ENCODE data around the gene CYLD. TPM values are rescaled to one million over a fixed set of nuclear protein-coding genes. Genes with fewer than 3 reads are reported as not detected.

The CYLD gene
- total and polyA plus RNA-seq, 2 experiments from 2014 or later: 6.9 to 30.9 TPM

DNA sequence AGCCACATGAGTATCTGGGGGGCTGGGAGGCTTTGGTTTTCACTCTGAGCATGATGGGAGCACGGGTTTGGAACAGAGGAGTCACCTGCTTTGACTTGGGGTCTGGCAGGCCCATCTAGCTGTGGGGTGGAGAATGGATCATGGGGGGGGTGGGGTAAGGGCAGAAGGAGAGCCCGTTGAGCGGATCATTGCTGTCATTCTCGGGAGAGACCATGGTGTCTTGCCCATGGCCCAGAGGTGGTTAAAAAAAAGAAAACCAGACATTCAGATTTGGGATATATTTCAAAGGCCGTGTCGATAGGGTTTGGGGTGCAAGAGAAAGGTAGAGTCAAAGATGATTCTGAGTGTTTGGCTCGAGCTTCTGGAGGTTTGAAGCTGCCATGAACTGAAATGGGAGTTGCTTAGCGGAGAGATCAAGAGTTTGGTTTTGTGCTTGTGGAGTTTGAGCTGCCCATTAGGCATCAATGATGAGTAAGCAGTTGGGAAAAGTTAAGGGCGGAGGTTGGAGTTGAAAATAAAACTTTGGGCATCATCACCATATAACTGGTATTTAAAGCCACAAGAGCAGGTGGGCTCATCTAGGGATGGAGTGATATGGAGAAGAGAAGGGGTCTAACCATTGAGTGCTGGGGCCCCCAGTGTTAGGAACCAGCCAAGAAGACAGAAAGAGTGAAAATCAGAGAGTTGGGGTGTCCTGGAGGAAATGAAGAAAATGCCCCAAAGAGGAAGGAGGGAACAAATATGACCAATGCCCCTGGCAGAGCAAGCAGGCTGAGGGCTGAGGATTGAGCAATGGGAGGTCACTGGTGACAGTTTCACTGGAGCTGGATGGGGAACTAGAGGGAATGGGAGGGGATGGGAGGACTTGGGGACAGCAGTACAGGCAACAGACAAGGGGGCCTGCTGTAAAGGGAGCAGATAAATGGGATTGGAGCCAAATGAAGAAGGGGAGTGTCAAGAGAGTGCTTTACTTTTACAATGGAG lies 46.6 kb upstream of the CYLD start:
- H3K27me3 Mint-ChIP-seq (ENCODE audit: insufficient read depth, low read depth, poor library complexity): peaks cover 24% of the 10 kb centered on the region
- ATAC-seq: no peak

More for the DNA sequence above, 46.6 kb upstream of the CYLD start:
- Histone ChIP-seq H2AFZ (no peak overlapping the region), H3K36me3 (ENCODE audit: insufficient read depth) (no peaks in the 10 kb centered on the region), H3K4me2 (no peak overlapping the region), H3K27me3 (ENCODE audit: insufficient read depth) (peaks cover 19% of the 10 kb centered on the region), H3K9me2 (ENCODE audit: insufficient read depth) (no peaks in the 10 kb centered on the region), H3K79me2 (replicated peaks; ENCODE audit: insufficient read depth) (no peaks in the 10 kb centered on the region), H3K4me1 (ENCODE audit: insufficient read depth) (no peaks in the 10 kb centered on the region), H4K20me1 (replicated peaks; ENCODE audit: insufficient read depth) (no peaks in the 10 kb centered on the region), H3K4me3 (no peak overlapping the region), H3K27ac (ENCODE audit: low read depth) (no peak overlapping the region), H3F3A (replicated peaks; ENCODE audit: low read depth) (no peaks in the 10 kb centered on the region)
- no peak overlapping the region for H3K4me3 Mint-ChIP-seq
- H3K27ac Mint-ChIP-seq: no peak overlapping the region
- TF ChIP-seq POLR2AphosphoS5 (IDR thresholded peaks at IDR 0.05; ENCODE audit: low read depth) (no peak), JUNB (IDR thresholded peaks at IDR 0.05; ENCODE audit: unreplicated experiment) (no peak), EZH2phosphoT487 (IDR thresholded peaks at IDR 0.05; ENCODE audit: unreplicated experiment) (no peak), STAT1 (IDR thresholded peaks at IDR 0.05; ENCODE audit: unreplicated experiment) (no peak), NANOG (IDR thresholded peaks at IDR 0.05; ENCODE audit: borderline replicate concordance) (no peak), EZH2 (IDR thresholded peaks at IDR 0.05; ENCODE audit: low read depth, unreplicated experiment) (no peak), CREB1 (CRISPR knock-in tag; IDR thresholded peaks at IDR 0.05; ENCODE audit: low read depth) (no peak), ZNF114 (CRISPR knock-in tag; IDR thresholded peaks at IDR 0.05) (no peak), ZNF331 (CRISPR knock-in tag; IDR thresholded peaks at IDR 0.05; ENCODE audit: low read depth) (no peak)
- TF ChIP-seq, protein P1, sequence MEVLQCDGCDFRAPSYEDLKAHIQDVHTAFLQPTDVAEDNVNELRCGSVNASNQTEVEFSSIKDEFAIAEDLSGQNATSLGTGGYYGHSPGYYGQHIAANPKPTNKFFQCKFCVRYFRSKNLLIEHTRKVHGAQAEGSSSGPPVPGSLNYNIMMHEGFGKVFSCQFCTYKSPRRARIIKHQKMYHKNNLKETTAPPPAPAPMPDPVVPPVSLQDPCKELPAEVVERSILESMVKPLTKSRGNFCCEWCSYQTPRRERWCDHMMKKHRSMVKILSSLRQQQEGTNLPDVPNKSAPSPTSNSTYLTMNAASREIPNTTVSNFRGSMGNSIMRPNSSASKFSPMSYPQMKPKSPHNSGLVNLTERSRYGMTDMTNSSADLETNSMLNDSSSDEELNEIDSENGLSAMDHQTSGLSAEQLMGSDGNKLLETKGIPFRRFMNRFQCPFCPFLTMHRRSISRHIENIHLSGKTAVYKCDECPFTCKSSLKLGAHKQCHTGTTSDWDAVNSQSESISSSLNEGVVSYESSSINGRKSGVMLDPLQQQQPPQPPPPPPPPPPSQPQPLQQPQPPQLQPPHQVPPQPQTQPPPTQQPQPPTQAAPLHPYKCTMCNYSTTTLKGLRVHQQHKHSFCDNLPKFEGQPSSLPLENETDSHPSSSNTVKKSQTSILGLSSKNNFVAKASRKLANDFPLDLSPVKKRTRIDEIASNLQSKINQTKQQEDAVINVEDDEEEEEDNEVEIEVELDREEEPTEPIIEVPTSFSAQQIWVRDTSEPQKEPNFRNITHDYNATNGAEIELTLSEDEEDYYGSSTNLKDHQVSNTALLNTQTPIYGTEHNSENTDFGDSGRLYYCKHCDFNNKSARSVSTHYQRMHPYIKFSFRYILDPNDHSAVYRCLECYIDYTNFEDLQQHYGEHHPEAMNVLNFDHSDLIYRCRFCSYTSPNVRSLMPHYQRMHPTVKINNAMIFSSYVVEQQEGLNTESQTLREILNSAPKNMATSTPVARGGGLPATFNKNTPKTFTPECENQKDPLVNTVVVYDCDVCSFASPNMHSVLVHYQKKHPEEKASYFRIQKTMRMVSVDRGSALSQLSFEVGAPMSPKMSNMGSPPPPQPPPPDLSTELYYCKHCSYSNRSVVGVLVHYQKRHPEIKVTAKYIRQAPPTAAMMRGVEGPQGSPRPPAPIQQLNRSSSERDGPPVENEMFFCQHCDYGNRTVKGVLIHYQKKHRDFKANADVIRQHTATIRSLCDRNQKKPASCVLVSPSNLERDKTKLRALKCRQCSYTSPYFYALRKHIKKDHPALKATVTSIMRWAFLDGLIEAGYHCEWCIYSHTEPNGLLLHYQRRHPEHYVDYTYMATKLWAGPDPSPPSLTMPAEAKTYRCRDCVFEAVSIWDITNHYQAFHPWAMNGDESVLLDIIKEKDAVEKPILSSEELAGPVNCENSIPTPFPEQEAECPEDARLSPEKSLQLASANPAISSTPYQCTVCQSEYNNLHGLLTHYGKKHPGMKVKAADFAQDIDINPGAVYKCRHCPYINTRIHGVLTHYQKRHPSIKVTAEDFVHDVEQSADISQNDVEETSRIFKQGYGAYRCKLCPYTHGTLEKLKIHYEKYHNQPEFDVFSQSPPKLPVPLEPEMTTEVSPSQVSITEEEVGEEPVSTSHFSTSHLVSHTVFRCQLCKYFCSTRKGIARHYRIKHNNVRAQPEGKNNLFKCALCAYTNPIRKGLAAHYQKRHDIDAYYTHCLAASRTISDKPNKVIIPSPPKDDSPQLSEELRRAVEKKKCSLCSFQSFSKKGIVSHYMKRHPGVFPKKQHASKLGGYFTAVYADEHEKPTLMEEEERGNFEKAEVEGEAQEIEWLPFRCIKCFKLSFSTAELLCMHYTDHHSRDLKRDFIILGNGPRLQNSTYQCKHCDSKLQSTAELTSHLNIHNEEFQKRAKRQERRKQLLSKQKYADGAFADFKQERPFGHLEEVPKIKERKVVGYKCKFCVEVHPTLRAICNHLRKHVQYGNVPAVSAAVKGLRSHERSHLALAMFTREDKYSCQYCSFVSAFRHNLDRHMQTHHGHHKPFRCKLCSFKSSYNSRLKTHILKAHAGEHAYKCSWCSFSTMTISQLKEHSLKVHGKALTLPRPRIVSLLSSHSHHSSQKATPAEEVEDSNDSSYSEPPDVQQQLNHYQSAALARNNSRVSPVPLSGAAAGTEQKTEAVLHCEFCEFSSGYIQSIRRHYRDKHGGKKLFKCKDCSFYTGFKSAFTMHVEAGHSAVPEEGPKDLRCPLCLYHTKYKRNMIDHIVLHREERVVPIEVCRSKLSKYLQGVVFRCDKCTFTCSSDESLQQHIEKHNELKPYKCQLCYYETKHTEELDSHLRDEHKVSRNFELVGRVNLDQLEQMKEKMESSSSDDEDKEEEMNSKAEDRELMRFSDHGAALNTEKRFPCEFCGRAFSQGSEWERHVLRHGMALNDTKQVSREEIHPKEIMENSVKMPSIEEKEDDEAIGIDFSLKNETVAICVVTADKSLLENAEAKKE (CRISPR knock-in tag; IDR thresholded peaks at IDR 0.05): no peak
- TF ChIP-seq, protein P2, sequence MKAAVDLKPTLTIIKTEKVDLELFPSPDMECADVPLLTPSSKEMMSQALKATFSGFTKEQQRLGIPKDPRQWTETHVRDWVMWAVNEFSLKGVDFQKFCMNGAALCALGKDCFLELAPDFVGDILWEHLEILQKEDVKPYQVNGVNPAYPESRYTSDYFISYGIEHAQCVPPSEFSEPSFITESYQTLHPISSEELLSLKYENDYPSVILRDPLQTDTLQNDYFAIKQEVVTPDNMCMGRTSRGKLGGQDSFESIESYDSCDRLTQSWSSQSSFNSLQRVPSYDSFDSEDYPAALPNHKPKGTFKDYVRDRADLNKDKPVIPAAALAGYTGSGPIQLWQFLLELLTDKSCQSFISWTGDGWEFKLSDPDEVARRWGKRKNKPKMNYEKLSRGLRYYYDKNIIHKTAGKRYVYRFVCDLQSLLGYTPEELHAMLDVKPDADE (IDR thresholded peaks at IDR 0.05): no peak
- TF ChIP-seq, protein P3, sequence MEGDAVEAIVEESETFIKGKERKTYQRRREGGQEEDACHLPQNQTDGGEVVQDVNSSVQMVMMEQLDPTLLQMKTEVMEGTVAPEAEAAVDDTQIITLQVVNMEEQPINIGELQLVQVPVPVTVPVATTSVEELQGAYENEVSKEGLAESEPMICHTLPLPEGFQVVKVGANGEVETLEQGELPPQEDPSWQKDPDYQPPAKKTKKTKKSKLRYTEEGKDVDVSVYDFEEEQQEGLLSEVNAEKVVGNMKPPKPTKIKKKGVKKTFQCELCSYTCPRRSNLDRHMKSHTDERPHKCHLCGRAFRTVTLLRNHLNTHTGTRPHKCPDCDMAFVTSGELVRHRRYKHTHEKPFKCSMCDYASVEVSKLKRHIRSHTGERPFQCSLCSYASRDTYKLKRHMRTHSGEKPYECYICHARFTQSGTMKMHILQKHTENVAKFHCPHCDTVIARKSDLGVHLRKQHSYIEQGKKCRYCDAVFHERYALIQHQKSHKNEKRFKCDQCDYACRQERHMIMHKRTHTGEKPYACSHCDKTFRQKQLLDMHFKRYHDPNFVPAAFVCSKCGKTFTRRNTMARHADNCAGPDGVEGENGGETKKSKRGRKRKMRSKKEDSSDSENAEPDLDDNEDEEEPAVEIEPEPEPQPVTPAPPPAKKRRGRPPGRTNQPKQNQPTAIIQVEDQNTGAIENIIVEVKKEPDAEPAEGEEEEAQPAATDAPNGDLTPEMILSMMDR (conservative IDR thresholded peaks at IDR 0.05; ENCODE audit: low read depth in 2 of 2): no peak
- TF ChIP-seq, protein P4, sequence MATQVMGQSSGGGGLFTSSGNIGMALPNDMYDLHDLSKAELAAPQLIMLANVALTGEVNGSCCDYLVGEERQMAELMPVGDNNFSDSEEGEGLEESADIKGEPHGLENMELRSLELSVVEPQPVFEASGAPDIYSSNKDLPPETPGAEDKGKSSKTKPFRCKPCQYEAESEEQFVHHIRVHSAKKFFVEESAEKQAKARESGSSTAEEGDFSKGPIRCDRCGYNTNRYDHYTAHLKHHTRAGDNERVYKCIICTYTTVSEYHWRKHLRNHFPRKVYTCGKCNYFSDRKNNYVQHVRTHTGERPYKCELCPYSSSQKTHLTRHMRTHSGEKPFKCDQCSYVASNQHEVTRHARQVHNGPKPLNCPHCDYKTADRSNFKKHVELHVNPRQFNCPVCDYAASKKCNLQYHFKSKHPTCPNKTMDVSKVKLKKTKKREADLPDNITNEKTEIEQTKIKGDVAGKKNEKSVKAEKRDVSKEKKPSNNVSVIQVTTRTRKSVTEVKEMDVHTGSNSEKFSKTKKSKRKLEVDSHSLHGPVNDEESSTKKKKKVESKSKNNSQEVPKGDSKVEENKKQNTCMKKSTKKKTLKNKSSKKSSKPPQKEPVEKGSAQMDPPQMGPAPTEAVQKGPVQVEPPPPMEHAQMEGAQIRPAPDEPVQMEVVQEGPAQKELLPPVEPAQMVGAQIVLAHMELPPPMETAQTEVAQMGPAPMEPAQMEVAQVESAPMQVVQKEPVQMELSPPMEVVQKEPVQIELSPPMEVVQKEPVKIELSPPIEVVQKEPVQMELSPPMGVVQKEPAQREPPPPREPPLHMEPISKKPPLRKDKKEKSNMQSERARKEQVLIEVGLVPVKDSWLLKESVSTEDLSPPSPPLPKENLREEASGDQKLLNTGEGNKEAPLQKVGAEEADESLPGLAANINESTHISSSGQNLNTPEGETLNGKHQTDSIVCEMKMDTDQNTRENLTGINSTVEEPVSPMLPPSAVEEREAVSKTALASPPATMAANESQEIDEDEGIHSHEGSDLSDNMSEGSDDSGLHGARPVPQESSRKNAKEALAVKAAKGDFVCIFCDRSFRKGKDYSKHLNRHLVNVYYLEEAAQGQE (IDR thresholded peaks at IDR 0.05; ENCODE audit: unreplicated experiment): no peak
- DNase-seq (ENCODE audit: low spot score): no peak
- no peaks in the 10 kb centered on the region for H3K36me3 Mint-ChIP-seq (ENCODE audit: low read depth)
- H3K9me3 Mint-ChIP-seq: no peaks in the 10 kb centered on the region
- peaks cover 3% of the 10 kb centered on the region for H3K4me1 Mint-ChIP-seq

All from GM23338 (cell line).